B cell (primary cell): Measurements from ENCODE around the gene IER5L. TPM values are rescaled to one million over a fixed set of nuclear protein-coding genes. Genes with fewer than 3 reads are reported as not detected.

Source experiments
- ATAC-seq: fragments of 200-7000 bp; cut with Tn5 transposase; one replicate; pipeline ENCODE4 v1.10.0; 2021; ENCODE audit warnings: low read depth, mild to moderate bottlenecking, moderate number of reproducible peaks, moderate library complexity
- CTCF ChIA-PET: fragments of 350-600 bp; sonication (Branson Sonifier 250); formaldehyde crosslinking; loops from one replicate; lab custom pipeline; 2021; ENCODE audit warnings: antibody characterized with exemption, inconsistent platforms; lab: Charles Lee
- POLR2A ChIA-PET: fragments of 350-600 bp; sonication (Branson Sonifier 250); formaldehyde crosslinking; loops from one replicate; lab custom pipeline; 2021; ENCODE audit warnings: antibody characterized with exemption; lab: Charles Lee
- DNase-seq: peaks from one replicate; pipeline ENCODE4 v3.0.0; 2013
- H2AFZ ChIP-seq: 2 replicates; pipeline ENCODE4 v1.6.1; 2012; ENCODE audit warnings: mild to moderate bottlenecking, low read depth, low read length; ENCODE audit not compliant: insufficient read depth, poor library complexity, severe bottlenecking
- H3K27ac ChIP-seq, 2 donors: 1 replicate in 1 of 2; 2 replicates in 1 of 2; pipeline ENCODE4 v1.5.1; 2012 to 2013; ENCODE audit warnings: low read length in 2 of 2, mild to moderate bottlenecking in 2 of 2, moderate library complexity in 1 of 2
- H3K27me3 ChIP-seq, 4 experiments: fragments of 200-600 bp in 1 of 4; sonication (generic) in 1 of 4; replicated peaks in 1 of 4; 1 replicate in 2 of 4; 2 replicates in 2 of 4; pipeline versions ENCODE4 v1.6.1 to v1.7.0; 2013 to 2016; ENCODE audit warnings: low read length in 3 of 4, mild to moderate bottlenecking in 2 of 4, mixed read lengths in 1 of 4, moderate library complexity in 1 of 4; ENCODE audit not compliant: insufficient read depth in 4 of 4, control insufficient read depth in 3 of 4; ENCODE audit errors: control extremely low read depth in 1 of 4
- H3K36me3 ChIP-seq, 2 experiments: replicated peaks in 1 of 2; 1 replicate in 1 of 2; 2 replicates in 1 of 2; pipeline versions ENCODE4 v1.6.1 to v1.7.1; 2013; ENCODE audit warnings: low read length in 1 of 2; ENCODE audit not compliant: insufficient read depth in 2 of 2, control insufficient read depth in 1 of 2; ENCODE audit errors: control extremely low read depth in 1 of 2, extremely low read depth in 1 of 2
- H3K4me1 ChIP-seq, 2 donors: fragments of 200-600 bp in 1 of 2; sonication (generic) in 1 of 2; 1 replicate in 1 of 2; 2 replicates in 1 of 2; pipeline versions ENCODE4 v1.5.1 to v1.6.1; 2013 to 2017; ENCODE audit warnings: low read length in 2 of 2; ENCODE audit not compliant: control insufficient read depth in 2 of 2, insufficient read depth in 2 of 2
- H3K4me2 ChIP-seq: replicated peaks from 2 replicates; pipeline ENCODE3; 2012; ENCODE audit warnings: mild to moderate bottlenecking, low read depth, low read length; ENCODE audit not compliant: poor library complexity, severe bottlenecking
- H3K4me3 ChIP-seq, 5 experiments: fragments of 200-600 bp in 1 of 5; sonication (generic) in 1 of 5; 1 replicate in 3 of 5; 2 replicates in 2 of 5; pipeline versions ENCODE4 v1.5.1 to v1.7.0; 2011 to 2016; ENCODE audit warnings: low read length in 4 of 5, mild to moderate bottlenecking in 4 of 5, low read depth in 2 of 5, control low read depth in 1 of 5, moderate library complexity in 1 of 5; ENCODE audit not compliant: insufficient read depth in 1 of 5; ENCODE audit errors: control extremely low read depth in 1 of 5, extremely low read depth in 1 of 5
- H3K79me2 ChIP-seq: fragments of 200-600 bp; sonication (generic); one replicate; pipeline ENCODE4 v1.6.0; 2016; ENCODE audit warnings: low read length; ENCODE audit not compliant: control insufficient read depth, insufficient read depth
- H3K9ac ChIP-seq: fragments of 200-600 bp; sonication (generic); 2 replicates; pipeline ENCODE4 v1.6.1; 2017; ENCODE audit warnings: mild to moderate bottlenecking, low read length, moderate library complexity
- H3K9me3 ChIP-seq, 3 donors: one replicate each; pipeline versions ENCODE4 v1.6.1 to v1.7.1; 2013; ENCODE audit warnings: low read length in 2 of 3; ENCODE audit not compliant: control insufficient read depth in 2 of 3, insufficient read depth in 1 of 3; ENCODE audit errors: control extremely low read depth in 1 of 3
- H4K20me1 ChIP-seq: 2 replicates; pipeline ENCODE4 v1.6.0; 2012; ENCODE audit warnings: mild to moderate bottlenecking, low read length; ENCODE audit not compliant: insufficient read depth, control insufficient read depth, poor library complexity, severe bottlenecking
- H3K27ac Mint-ChIP-seq: one replicate; pipeline ENCODE4 v1.8.0; 2021; ENCODE audit warnings: mixed read lengths
- H3K27me3 Mint-ChIP-seq: one replicate; pipeline ENCODE4 v1.8.0; 2021; ENCODE audit warnings: mixed read lengths
- H3K4me1 Mint-ChIP-seq: one replicate; pipeline ENCODE4 v1.8.0; 2021; ENCODE audit warnings: mixed read lengths
- H3K4me3 Mint-ChIP-seq: one replicate; pipeline ENCODE4 v1.8.0; 2021; ENCODE audit warnings: mixed read lengths
- H3K9me3 Mint-ChIP-seq: one replicate; pipeline ENCODE4 v1.8.0; 2022; ENCODE audit warnings: mixed read lengths; ENCODE audit not compliant: insufficient read depth
- EZH2 ChIP-seq: IDR thresholded peaks from 2 replicates; pipeline ENCODE4 v1.6.1; 2012; ENCODE audit warnings: borderline replicate concordance, low read depth, mild to moderate bottlenecking, moderate library complexity, low read length; ENCODE audit not compliant: insufficient read depth, poor library complexity, severe bottlenecking
- whole genome bisulfite sequencing: methylation state at CpG from one replicate; pipeline ENCODE4 v1.1.5; 2013; ENCODE audit warnings: missing lambda C conversion rate; ENCODE audit not compliant: insufficient coverage; 5-methylcytosine and 5-hydroxymethylcytosine counted together
- intact Hi-C: fragments of 100-400 bp; cut with micrococcal nuclease; formaldehyde crosslinking; loops from one replicate; pipeline ENCODE4 v1.10.0; 2022
- polyA plus RNA-seq: library from polyadenylated mRNA; depleted of rRNA; stranded (reverse); fragments of >200 nt; gene quantifications from 2 replicates; pipeline ENCODE4 v1.2.3, GENCODE V29; 2012
- total RNA-seq, 2 donors: library from RNA; stranded (reverse); fragments of 120-200 nt in 1 of 2; gene quantifications; 1 replicate in 1 of 2; 2 replicates in 1 of 2; pipeline versions ENCODE4 v1.2.3 to v1.2.4, GENCODE V29; 2013 to 2022
- TF ChIP-seq, protein P1 (sequence below): fragments of 200-600 bp; IDR thresholded peaks from one replicate; pipeline ENCODE4 v1.8.0; 2022; ENCODE audit warnings: antibody characterized with exemption, mild to moderate bottlenecking

Gene IER5L
- total and polyA plus RNA-seq, 2 donors (not counting 1 experiment from before 2014, with no cell fraction given) = 1.5 to 12.9 TPM

DNA sequence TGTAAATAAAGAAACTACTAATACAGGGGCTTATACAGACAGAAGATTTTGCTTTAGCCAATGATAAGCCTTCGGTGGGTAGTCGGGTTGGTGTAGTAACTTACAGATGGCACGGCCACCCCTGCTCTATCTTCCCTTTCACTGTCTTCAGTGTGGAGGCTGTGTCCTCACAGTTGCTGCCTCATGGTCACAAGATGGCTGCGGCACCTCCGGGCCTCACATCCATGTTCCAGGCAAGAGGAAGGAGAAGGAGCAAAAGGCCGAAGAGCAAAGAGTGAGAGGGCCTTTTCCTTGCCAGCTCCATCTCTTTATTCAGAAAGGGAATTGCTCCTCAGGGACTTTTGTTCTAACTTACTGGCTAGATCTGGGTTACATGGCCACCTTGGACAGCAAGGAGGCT, 22.2 kb upstream of the IER5L start:
- DNase-seq (no peak), ATAC-seq (no peak)
- ChIA-PET CTCF (no interaction called here), POLR2A (no interaction called here)
- intact Hi-C loops = no loop called here
- no peak overlapping the region for H3K4me3 Mint-ChIP-seq
- WGBS = 90% methylated on average over 4 of the region's 6 CpGs
- no peaks in the 10 kb centered on the region for H3K9me3 Mint-ChIP-seq
- Histone ChIP-seq H3K79me2 (no peaks in the 10 kb centered on the region), H3K9me3 (peaks cover 0 to 21% (median 0%) of the 10 kb centered on the region in 3 donors), H3K4me3 (no peak overlapping the region), H3K4me2 (no peak overlapping the region), H3K9ac (no peak overlapping the region), H3K27me3 (peaks cover 0 to 26% (median 3%) of the 10 kb centered on the region in 4 experiments), H3K36me3 (no peaks in the 10 kb centered on the region), H3K27ac (no peak overlapping the region), H4K20me1 (no peaks in the 10 kb centered on the region), H3K4me1 (peaks cover 2 to 8% of the 10 kb centered on the region in 2 donors), H2AFZ (no peak overlapping the region)
- peaks cover 7% of the 10 kb centered on the region for H3K27me3 Mint-ChIP-seq
- TF ChIP-seq, protein P1, sequence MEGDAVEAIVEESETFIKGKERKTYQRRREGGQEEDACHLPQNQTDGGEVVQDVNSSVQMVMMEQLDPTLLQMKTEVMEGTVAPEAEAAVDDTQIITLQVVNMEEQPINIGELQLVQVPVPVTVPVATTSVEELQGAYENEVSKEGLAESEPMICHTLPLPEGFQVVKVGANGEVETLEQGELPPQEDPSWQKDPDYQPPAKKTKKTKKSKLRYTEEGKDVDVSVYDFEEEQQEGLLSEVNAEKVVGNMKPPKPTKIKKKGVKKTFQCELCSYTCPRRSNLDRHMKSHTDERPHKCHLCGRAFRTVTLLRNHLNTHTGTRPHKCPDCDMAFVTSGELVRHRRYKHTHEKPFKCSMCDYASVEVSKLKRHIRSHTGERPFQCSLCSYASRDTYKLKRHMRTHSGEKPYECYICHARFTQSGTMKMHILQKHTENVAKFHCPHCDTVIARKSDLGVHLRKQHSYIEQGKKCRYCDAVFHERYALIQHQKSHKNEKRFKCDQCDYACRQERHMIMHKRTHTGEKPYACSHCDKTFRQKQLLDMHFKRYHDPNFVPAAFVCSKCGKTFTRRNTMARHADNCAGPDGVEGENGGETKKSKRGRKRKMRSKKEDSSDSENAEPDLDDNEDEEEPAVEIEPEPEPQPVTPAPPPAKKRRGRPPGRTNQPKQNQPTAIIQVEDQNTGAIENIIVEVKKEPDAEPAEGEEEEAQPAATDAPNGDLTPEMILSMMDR = no peak
- no peak for TF ChIP-seq EZH2
- H3K4me1 Mint-ChIP-seq = peaks cover 3% of the 10 kb centered on the region
- no peak overlapping the region for H3K27ac Mint-ChIP-seq

DNA sequence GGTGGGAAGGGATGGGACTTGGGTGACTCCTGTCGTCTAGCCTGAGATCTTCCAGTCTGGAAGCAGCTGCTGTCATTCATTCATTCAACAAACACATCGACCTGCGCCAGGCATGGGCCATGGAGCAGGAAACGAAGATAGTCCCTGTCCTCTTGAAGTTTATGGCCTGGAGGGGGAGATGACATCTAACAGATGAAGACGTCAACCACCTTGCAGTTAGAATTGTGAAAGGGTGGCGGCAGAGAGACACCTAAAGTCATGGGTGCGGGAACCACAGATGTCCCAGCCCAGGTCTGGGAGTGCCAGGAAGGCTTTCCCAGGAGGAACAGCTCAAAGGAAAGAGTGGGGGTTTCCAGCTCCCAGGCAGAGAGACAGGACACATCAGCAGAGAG, 21.0 kb upstream of the IER5L start:
- intact Hi-C loops = no loop called here
- no peak overlapping the region for H3K4me3 Mint-ChIP-seq
- TF ChIP-seq, protein P1 = no peak
- TF ChIP-seq EZH2 = no peak
- H3K27me3 ChIP-seq = peaks cover 0 to 33% (median 8%) of the 10 kb centered on the region in 4 experiments
- no peaks in the 10 kb centered on the region for H3K79me2 ChIP-seq
- H3K9me3 ChIP-seq = peaks cover 0 to 22% (median 0%) of the 10 kb centered on the region in 3 donors
- H3K4me1 ChIP-seq = peaks cover 2 to 8% of the 10 kb centered on the region in 2 donors
- DNase-seq (no peak), ATAC-seq (no peak)
- H3K4me1 Mint-ChIP-seq = peaks cover 3% of the 10 kb centered on the region
- H3K4me2 ChIP-seq = no peak overlapping the region
- H4K20me1 ChIP-seq = no peaks in the 10 kb centered on the region
- H3K27me3 Mint-ChIP-seq = peaks cover 14% of the 10 kb centered on the region
- H2AFZ ChIP-seq = no peak overlapping the region
- H3K36me3 ChIP-seq = no peaks in the 10 kb centered on the region
- H3K27ac ChIP-seq = no peak overlapping the region
- H3K9me3 Mint-ChIP-seq = no peaks in the 10 kb centered on the region
- 87% methylated on average over 4 of the region's 7 CpGs for WGBS
- no peak overlapping the region for H3K4me3 ChIP-seq
- POLR2A ChIA-PET = interaction anchor here (0.5 kb wide), 1 partner anchor 828 kb away, joined by 5 read pairs; the partner anchor contains the start of gene URM1
- no peak overlapping the region for H3K27ac Mint-ChIP-seq
- H3K9ac ChIP-seq = no peak overlapping the region
- CTCF ChIA-PET = no interaction called here
